ENCODE data around the gene TSHZ2. TPM values are rescaled to one million over a fixed set of nuclear protein-coding genes. Genes with fewer than 3 reads are reported as not detected.
"Not testable (repeated sequence)": the region's sequence is repeated elsewhere in the genome, so short reads cannot be mapped to it uniquely, and the experiment has no call there.

Gene TSHZ2
- total RNA-seq, 1 donor from 2014 or later = 5.2 TPM

- ATAC-seq = no peak
- H3K27ac ChIP-seq = no peak overlapping the region
- no peak for TF ChIP-seq CTCF (IDR thresholded peaks at IDR 0.05)
- no peaks in the 10 kb centered on the region for H3K4me1 ChIP-seq
- H3K27me3 ChIP-seq = peaks cover 9% of the 10 kb centered on the region
- no peaks in the 10 kb centered on the region for H3K9me3 ChIP-seq
- no peaks in the 10 kb centered on the region for H3K36me3 ChIP-seq
- no peak overlapping the region for H3K4me3 ChIP-seq
- DNase-seq = no peak
- intact Hi-C loops (cut with DNase I) = no loop called here
These were observed 541.5 kb downstream of the TSHZ2 start for GRCh38 chr20:53513489-53514298.

DNA sequence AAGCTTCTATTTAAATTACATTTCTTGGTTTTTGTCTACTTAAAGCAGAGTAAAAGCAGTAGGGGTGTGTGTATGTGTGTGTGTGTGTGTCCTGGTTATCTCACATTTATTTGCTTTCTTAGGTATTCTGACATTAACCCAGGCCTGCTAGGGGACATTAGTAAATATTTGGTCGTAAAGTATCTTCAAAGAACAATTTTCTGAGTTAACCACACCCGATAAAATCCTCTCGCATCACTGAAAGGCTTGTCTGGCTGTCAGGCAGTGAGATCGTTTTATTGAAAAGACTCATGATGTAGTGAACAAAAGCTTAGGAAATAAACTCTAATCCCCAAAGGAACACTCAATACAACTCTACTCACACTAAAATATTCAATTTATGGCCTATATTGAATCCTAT lies 543.6 kb downstream of the TSHZ2 start:
- no peak for DNase-seq

DNA sequence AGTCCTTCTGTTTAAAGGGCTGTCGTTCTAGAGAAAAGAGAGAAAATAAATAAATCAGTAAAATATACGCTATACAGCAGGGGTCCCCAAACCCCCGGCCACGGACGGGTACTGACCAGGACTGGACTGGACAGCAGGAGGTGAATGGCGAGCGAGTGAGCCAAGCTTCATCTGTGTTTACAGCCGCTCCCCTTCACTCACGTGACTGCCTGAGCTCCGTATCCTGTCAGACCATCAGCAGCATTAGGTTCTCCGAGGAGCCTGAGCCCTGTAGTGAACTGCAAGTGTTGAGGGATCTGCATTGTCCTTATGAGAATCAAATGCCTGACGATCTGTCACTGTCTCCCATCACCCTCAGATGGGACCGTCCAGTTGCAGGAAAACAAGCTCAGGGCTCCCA lies 545.0 kb downstream of the TSHZ2 start:
- H3K9me3 ChIP-seq = no peaks in the 10 kb centered on the region
- H3K27me3 ChIP-seq = peaks cover 9% of the 10 kb centered on the region
- no peak for ATAC-seq
- H3K27ac ChIP-seq = no peak overlapping the region
- no peak overlapping the region for H3K4me3 ChIP-seq
- intact Hi-C loops (cut with DNase I) = no loop called here
- no peak for DNase-seq
- no peak for TF ChIP-seq CTCF (IDR thresholded peaks at IDR 0.05)
- no peaks in the 10 kb centered on the region for H3K4me1 ChIP-seq
- H3K36me3 ChIP-seq = no peaks in the 10 kb centered on the region

More for the DNA sequence above, 543.6 kb downstream of the TSHZ2 start:
- Histone ChIP-seq H3K27me3 (peaks cover 9% of the 10 kb centered on the region), H3K27ac (no peak overlapping the region), H3K4me3 (no peak overlapping the region), H3K4me1 (no peaks in the 10 kb centered on the region), H3K36me3 (no peaks in the 10 kb centered on the region), H3K9me3 (no peaks in the 10 kb centered on the region)
- no peak for ATAC-seq
- no peak for TF ChIP-seq CTCF (IDR thresholded peaks at IDR 0.05)
- intact Hi-C loops (cut with DNase I) = no loop called here

GRCh38 chr20:53521421-53521820 lies 549.3 kb downstream of the TSHZ2 start:
- H3K4me1 ChIP-seq; H3K27me3 ChIP-seq; intact Hi-C loops (cut with DNase I); H3K27ac ChIP-seq; H3K4me3 ChIP-seq; DNase-seq; H3K9me3 ChIP-seq; H3K36me3 ChIP-seq; ATAC-seq: not testable (repeated sequence)

DNA sequence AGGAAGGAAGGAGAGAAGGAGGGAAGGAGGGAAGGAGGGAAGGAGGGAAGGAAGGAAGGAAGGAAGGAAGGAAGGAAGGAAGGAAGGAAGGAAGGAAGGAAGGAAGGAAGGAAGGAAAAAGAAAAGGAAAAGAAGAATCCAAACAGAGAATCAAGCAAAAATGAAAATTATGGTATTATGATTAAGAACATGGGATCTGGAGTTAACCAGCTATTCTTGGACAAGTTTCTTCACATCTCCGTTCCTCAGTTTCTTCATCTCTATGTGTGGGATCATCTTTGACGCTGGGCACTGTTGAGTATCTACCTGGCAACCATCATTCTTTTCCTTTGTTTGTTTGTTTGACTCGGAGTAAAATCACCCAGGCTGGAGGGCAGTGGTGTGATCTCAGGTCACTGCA lies 549.9 kb downstream of the TSHZ2 start:
- no peaks in the 10 kb centered on the region for H3K9me3 ChIP-seq
- ATAC-seq (no peak), DNase-seq (no peak)
- no peak overlapping the region for H3K27ac ChIP-seq
- TF ChIP-seq CTCF (IDR thresholded peaks at IDR 0.05) = no peak
- no peaks in the 10 kb centered on the region for H3K4me1 ChIP-seq
- intact Hi-C loops (cut with DNase I) = no loop called here
- no peaks in the 10 kb centered on the region for H3K36me3 ChIP-seq
- peaks cover 6% of the 10 kb centered on the region for H3K27me3 ChIP-seq
- no peak overlapping the region for H3K4me3 ChIP-seq

- Histone ChIP-seq H3K27ac (no peak overlapping the region), H3K36me3 (no peaks in the 10 kb centered on the region), H3K4me3 (no peak overlapping the region), H3K9me3 (no peaks in the 10 kb centered on the region), H3K27me3 (no peaks in the 10 kb centered on the region), H3K4me1 (no peaks in the 10 kb centered on the region)
- TF ChIP-seq CTCF (IDR thresholded peaks at IDR 0.05) = no peak
- ATAC-seq (no peak), DNase-seq (no peak)
- intact Hi-C loops (cut with DNase I) = no loop called here
These were observed 550.5 kb downstream of the TSHZ2 start for GRCh38 chr20:53522696-53523095.

DNA sequence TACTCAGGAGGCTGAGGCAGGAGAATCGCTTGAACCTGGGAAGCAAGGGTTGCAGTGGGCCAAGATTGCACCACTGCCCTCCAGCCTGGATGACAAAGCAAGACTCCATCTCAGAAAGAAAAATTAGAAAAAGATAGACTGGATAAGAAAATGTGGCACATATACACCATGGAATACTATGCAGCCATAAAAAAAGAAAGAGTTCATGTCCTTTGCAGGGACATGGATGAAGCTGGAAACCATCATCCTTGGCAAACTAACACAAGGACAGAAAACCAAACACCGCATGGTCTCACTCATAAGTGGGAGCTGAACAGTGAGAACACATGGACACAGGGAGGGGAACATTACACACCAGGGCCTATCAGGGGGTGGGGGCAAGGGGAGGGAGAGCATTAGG lies 551.5 kb downstream of the TSHZ2 start:
- H3K27ac ChIP-seq; H3K9me3 ChIP-seq; H3K4me1 ChIP-seq; ATAC-seq; H3K27me3 ChIP-seq; H3K4me3 ChIP-seq; H3K36me3 ChIP-seq; DNase-seq; intact Hi-C loops (cut with DNase I): not testable (repeated sequence)

Data from upper lobe of right lung (tissue), 1 donor.